Stimulated activated naive CD8-positive, alpha-beta T cell treated with anti-CD3 and anti-CD28 coated beads, Interleukin-15, Interleukin-2, amounts not matched to agents 100 ng/mL and 50 ng/mL, for 24 hours (primary cell): ENCODE results near the gene TMEM229A.
"Not testable (repeated sequence)": the region's sequence is repeated elsewhere in the genome, so short reads cannot be mapped to it uniquely, and the experiment has no call there.

Source experiments
- H3K27ac Mint-ChIP-seq: one replicate; pipeline ENCODE4 v1.8.0; 2021; ENCODE audit warnings: mild to moderate bottlenecking, mixed read lengths
- H3K27me3 Mint-ChIP-seq: one replicate; pipeline ENCODE4 v1.8.0; 2021; ENCODE audit warnings: mixed read lengths
- H3K36me3 Mint-ChIP-seq: one replicate; pipeline ENCODE4 v1.8.0; 2021; ENCODE audit warnings: low read depth, mixed read lengths
- H3K4me1 Mint-ChIP-seq: one replicate; pipeline ENCODE4 v1.8.0; 2021; ENCODE audit warnings: low read depth, mixed read lengths
- H3K4me3 Mint-ChIP-seq: one replicate; pipeline ENCODE4 v1.8.0; 2021; ENCODE audit warnings: mild to moderate bottlenecking, mixed read lengths
- H3K9me3 Mint-ChIP-seq: one replicate; pipeline ENCODE4 v1.8.0; 2021; ENCODE audit warnings: mixed read lengths

TMEM229A gene

DNA sequence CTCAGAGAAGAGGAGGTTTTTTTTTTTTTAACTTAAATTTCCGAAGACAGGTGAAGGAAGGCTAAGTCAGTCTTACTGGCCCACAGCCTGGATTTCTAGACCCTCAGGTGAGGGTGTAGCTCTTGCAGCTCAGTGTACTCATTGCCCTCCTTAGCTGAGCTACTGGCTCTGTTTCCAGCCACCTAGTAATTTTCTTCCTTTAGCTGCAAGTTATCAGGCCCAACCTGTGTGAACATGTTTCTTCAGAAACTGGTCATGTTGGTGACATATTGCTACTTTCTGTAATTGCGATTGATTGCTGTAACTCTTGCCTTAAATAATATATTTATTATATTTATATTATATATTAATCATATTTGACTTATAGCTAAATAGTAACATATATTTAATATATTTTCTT is 10.0 kb upstream of the TMEM229A start:
- no peak overlapping the region for H3K27ac Mint-ChIP-seq
- no peaks in the 10 kb centered on the region for H3K36me3 Mint-ChIP-seq
- H3K9me3 Mint-ChIP-seq = no peaks in the 10 kb centered on the region
- no peak overlapping the region for H3K4me3 Mint-ChIP-seq
- no peaks in the 10 kb centered on the region for H3K27me3 Mint-ChIP-seq
- H3K4me1 Mint-ChIP-seq = no peaks in the 10 kb centered on the region

DNA sequence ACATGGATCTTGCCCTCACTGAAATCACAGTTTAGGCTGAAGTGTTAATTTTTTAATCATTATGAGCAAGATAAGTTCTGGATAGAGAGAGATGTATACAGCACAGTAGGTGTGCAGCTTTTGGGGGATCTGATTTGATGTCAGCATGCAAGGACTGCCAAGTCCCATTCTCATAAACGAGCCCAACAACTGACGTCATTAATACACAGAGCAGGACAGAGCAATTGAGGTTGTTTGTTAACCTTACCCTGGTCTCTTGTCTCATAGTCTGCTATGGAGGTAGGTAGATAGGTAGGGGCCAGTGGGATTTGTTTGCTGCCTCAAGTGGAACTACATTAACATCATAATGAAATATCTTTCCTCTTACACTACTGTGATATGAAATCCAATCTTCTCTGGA is 8.6 kb upstream of the TMEM229A start:
- peaks cover 2% of the 10 kb centered on the region for H3K27me3 Mint-ChIP-seq
- no peaks in the 10 kb centered on the region for H3K9me3 Mint-ChIP-seq
- no peak overlapping the region for H3K27ac Mint-ChIP-seq
- H3K36me3 Mint-ChIP-seq = no peaks in the 10 kb centered on the region
- H3K4me3 Mint-ChIP-seq = no peak overlapping the region
- no peaks in the 10 kb centered on the region for H3K4me1 Mint-ChIP-seq

DNA sequence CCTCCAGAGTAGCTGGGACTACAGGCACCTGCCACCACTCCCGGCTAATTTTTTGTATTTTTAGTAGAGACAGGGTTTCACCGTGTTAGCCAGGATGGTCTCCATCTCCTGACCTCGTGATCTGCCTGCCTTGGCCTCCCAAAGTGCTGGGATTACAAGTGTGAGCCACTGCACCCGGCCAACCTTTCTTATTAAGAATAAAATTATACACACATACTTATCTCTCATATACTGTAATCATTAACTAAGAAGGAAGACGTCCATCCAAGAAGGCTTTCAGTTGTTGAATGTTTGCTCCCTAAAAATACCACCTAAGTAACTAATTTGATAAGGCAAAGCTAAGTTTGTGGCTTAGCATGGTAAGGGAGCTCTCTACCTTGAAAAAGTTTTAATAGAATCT is 5.0 kb upstream of the TMEM229A start:
- not testable (repeated sequence) for H3K4me3 Mint-ChIP-seq, H3K4me1 Mint-ChIP-seq, H3K9me3 Mint-ChIP-seq, H3K36me3 Mint-ChIP-seq, H3K27ac Mint-ChIP-seq
- H3K27me3 Mint-ChIP-seq = peaks cover 24% of the 10 kb centered on the region

DNA sequence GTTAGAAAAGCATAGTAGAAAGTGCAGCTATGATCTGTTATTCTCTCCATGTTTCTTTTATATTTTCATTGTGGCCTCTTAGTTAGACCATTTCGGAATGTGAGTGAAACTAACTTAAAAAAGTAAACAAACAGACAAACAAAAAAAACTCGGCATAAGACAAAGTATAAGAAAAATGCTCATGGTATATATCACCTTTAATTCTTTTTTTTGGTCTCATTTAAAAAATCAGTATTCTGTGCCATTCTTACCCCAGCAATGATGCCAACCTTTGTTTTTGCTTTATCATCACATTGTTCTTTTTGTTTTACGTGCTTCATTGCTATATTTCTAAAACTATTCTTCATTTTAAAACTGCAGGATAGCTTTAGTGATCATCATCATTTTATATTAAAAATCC is 2.8 kb upstream of the TMEM229A start:
- H3K4me3 Mint-ChIP-seq = no peak overlapping the region
- H3K36me3 Mint-ChIP-seq = no peaks in the 10 kb centered on the region
- H3K9me3 Mint-ChIP-seq = no peaks in the 10 kb centered on the region
- H3K27me3 Mint-ChIP-seq = peaks cover 41% of the 10 kb centered on the region
- H3K27ac Mint-ChIP-seq = no peak overlapping the region
- H3K4me1 Mint-ChIP-seq = peaks cover 4% of the 10 kb centered on the region

DNA sequence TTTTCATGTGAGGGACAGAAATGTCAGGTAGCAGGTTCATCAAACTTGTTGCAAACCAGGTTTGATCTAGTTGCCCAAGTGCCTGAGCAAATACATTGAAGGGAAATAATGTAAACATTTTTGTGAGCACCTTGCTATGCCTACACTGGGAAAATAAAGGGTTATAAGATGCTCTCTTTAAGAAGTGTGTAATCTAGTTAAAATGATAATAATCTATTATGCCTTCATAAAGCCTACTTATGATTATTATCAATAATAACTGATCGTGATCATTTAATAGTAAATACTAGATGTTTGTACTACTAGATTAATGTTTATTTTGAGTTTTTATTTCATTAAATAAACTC is 1.9 kb upstream of the TMEM229A start:
- H3K9me3 Mint-ChIP-seq = no peaks in the 10 kb centered on the region
- no peak overlapping the region for H3K4me3 Mint-ChIP-seq
- no peaks in the 10 kb centered on the region for H3K36me3 Mint-ChIP-seq
- H3K4me1 Mint-ChIP-seq = peaks cover 4% of the 10 kb centered on the region
- peaks cover 49% of the 10 kb centered on the region for H3K27me3 Mint-ChIP-seq
- no peak overlapping the region for H3K27ac Mint-ChIP-seq

DNA sequence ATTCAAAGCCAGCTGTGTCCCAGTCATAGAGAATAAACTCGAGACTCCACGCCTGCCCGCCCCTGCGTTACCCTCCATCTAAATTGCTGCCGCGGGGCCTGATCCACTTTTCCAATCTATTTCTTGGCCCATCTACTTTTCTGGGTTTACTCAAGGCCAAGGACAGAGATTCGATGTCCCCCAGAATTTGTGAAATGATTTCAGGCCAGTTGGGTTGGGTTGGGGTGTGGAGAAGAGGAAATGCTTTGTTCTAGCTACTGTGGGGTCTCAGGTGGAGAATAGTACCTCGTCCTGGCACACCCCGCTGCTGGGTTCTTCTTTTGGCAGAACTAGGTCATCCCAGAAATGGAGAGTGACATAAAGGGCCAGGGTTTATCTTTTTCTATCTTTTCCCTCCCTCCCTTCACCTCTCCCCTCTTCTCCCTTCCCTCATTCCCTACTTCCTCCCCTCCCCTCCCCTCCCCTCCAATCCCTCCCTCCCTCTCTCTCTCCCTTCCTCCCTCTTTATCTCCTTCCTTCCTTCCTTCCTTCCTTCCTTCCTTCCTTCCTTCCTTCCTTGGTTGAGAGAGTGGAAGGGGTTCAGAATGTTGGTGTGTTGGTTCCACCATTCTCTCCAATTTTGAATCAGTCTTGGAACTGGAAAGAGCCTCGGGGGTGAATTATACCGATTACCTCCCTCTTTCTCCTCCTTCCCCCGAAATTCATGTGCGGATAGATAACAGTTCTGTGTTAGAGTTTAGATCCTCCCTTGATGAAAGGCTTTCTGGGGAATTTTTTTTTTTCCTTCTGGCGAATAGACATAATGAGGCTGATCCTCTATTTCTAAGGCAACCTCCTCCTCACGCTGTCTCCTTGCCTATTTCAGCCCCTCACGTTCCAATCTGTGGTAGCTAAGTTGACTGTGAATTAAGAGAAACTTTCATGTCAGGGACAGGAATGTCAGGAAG is 1.2 kb upstream of the TMEM229A start:
- H3K36me3 Mint-ChIP-seq = no peaks in the 10 kb centered on the region
- H3K4me3 Mint-ChIP-seq = no peak overlapping the region
- H3K9me3 Mint-ChIP-seq = no peaks in the 10 kb centered on the region
- H3K4me1 Mint-ChIP-seq = peaks cover 4% of the 10 kb centered on the region
- H3K27ac Mint-ChIP-seq = peak overlapping the region; percentile 51
- H3K27me3 Mint-ChIP-seq = peaks cover 55% of the 10 kb centered on the region

DNA sequence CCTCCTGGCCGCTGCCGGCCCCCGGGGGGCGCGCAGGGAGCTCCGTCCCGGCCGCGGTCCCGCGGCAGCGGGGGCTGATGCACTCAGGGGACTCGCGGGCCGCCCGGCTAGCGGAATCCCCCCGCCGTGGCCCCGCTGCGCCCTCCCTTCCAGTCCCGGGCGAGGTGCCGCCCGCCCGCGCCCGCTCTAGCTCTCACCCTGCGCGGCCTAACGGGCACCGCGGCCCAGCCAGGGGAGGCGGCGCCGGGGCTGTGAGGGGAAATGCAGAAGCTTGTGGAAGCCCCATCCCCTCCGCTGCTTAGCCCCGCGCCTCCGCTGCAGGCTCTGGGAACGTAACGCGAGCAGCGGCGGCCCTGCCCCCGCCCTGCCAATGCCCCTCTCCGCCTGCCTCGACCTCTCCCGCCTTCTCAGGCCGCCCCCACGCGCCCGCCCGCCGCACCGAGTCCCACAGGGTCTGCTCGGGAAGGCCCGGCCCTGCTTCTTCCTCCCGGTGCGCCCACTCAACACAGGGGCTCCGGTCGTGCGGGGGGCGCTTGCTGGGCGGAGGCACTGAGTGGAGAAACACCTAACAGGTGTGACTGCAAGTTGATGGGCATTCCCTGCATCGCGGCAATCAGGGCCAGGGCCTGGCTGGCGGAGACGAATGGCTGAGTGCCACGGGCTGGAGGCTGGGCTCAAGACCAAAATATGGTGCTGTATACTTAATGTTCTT is 384 bp upstream of the TMEM229A start:
- Mint-ChIP-seq H3K9me3 (no peaks in the 10 kb centered on the region), H3K27ac (no peak overlapping the region), H3K4me3 (no peak overlapping the region), H3K27me3 (peaks cover 61% of the 10 kb centered on the region), H3K36me3 (no peaks in the 10 kb centered on the region), H3K4me1 (peaks cover 4% of the 10 kb centered on the region)

DNA sequence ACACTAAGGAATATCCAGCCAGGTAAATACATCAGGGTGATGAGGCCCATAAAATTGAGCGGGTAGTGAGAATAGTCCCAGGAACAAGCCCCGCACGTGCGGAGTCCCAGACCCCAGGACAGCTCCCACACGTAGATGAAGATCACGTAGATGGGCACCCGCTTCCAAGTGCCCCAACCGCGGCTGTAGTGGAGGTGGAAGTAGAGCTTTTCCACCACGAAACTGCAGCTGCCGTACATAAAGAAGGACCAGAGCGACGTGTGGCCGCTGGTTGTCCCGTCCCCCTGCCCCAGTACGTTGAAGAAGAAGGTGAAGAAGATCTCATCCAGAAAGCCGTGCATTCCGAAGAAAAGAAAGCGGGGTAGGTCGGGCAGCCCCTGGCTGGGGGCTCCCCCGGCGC is 948 bp downstream of the TMEM229A start:
- H3K4me1 Mint-ChIP-seq = peaks cover 4% of the 10 kb centered on the region
- H3K36me3 Mint-ChIP-seq = no peaks in the 10 kb centered on the region
- H3K4me3 Mint-ChIP-seq = peak overlapping the region; percentile 66
- H3K9me3 Mint-ChIP-seq = no peaks in the 10 kb centered on the region
- H3K27me3 Mint-ChIP-seq = peaks cover 61% of the 10 kb centered on the region
- no peak overlapping the region for H3K27ac Mint-ChIP-seq

DNA sequence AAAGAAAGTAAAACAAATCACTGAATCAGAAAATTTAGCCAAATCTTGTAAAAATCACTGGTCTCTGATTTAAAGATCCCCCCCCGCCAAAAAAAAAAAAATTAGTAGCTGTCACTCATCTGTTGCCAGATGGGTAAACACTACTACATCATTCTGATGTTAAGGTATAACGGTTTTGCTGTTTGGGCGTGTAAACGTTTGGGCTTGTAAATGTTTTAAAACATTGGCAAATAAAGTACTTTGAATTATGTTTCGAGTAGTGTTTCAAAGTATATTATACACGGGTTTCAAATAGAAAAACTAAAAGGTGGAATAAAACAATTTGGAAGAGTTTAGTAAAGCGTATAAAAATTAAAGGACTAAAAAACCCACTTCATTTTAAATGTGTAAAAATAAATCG is 1.5 kb downstream of the TMEM229A start:
- peaks cover 59% of the 10 kb centered on the region for H3K27me3 Mint-ChIP-seq
- no peaks in the 10 kb centered on the region for H3K36me3 Mint-ChIP-seq
- peaks cover 4% of the 10 kb centered on the region for H3K4me1 Mint-ChIP-seq
- no peaks in the 10 kb centered on the region for H3K9me3 Mint-ChIP-seq
- no peak overlapping the region for H3K4me3 Mint-ChIP-seq
- no peak overlapping the region for H3K27ac Mint-ChIP-seq

DNA sequence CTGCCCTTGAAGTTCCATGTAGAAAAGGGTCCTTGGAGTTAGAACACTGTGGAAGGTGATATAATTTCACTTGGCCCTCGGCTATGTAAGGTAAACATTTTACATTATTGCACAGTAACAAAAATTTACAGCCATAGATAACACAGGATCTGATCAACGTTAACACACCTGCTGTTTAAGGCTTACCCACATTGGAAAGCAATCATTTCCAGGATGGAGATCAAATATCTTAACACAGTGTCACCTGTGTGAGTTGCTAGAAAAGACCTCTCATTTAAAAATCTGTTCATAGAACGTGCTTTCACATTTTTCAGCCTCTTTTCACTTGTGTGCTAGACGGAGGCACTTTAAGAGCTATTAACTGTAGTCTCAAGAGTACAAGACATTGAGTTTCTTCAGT is 1.9 kb downstream of the TMEM229A start:
- Mint-ChIP-seq H3K9me3 (no peaks in the 10 kb centered on the region), H3K27ac (no peak overlapping the region), H3K27me3 (peaks cover 55% of the 10 kb centered on the region), H3K4me3 (no peak overlapping the region), H3K36me3 (no peaks in the 10 kb centered on the region), H3K4me1 (peaks cover 4% of the 10 kb centered on the region)

DNA sequence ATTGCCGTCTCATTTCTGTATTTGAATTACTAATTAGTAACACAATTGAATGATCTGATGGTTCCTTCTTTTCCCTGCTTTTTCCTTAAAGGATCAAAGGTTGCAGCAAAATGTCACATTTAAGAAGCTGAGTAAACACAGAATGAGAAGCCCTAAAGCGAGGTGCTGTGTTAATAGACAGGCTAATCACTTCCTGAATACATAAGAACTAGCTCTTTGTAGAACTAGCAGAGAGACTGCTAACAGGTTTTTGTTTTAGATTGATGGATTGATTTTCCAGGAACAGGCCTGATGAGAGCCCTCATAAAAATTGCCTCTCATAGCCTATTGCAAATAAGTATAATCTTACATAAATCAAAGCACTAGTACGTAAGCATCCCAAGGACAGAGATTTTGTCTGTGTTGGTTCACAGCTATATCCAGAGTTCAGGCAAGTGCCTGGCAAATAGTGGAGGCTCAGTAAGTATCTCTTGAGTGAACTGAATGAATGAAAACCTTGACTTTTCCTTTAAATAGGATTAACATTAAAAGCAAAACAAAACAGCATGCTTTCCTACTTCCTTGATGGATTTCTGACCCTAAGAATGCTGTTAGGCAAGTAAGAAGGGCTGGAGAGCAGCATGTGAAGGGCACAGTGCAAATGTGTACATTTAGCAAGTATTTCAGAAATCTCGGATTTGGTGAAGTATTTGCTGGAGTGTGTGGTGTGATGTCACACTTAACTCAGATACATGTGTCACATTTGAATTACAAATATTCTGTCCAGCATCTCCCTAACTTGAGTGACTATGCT is 3.3 kb downstream of the TMEM229A start:
- Mint-ChIP-seq H3K4me1 (peaks cover 4% of the 10 kb centered on the region), H3K27ac (no peak overlapping the region), H3K27me3 (peaks cover 49% of the 10 kb centered on the region), H3K4me3 (no peak overlapping the region), H3K36me3 (no peaks in the 10 kb centered on the region), H3K9me3 (no peaks in the 10 kb centered on the region)

DNA sequence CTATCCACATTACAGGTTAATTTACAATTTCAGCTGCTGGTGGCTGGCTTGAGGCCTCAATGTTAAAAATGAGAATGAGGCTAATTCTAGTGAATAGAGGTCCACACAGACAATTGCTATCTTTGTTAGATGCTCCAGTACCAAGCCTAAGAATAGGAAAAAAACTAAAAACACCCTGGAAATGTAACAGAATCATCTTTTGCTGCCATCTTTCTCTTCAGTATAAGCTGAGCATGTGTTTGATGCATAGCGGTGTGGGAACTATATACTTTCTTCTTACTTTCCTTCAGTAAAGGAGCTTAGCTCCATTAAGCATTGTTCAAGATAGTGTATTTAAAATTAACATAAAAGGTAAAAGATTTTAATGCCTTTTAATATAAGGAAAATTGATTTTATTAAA is 5.6 kb downstream of the TMEM229A start:
- peaks cover 4% of the 10 kb centered on the region for H3K4me1 Mint-ChIP-seq
- peaks cover 5% of the 10 kb centered on the region for H3K9me3 Mint-ChIP-seq
- no peak overlapping the region for H3K27ac Mint-ChIP-seq
- H3K4me3 Mint-ChIP-seq = no peak overlapping the region
- H3K27me3 Mint-ChIP-seq = peaks cover 37% of the 10 kb centered on the region
- no peaks in the 10 kb centered on the region for H3K36me3 Mint-ChIP-seq

DNA sequence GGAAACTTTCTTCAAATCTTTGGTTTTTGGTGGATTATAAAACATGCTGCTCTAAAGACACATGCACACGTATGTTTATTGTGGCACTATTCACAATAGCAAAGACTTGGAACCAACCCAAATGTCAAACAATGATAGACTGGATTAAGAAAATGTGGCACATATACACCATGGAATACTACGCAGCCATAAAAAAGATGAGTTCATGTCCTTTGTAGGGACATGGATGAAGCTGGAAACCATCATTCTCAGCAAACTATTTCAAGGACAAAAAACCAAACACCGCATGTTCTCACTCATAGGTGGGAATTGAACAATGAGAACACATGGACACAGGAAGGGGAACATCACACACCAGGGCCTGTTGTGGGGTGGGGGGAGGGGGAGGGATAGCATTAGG is 8.5 kb downstream of the TMEM229A start:
- not testable (repeated sequence) for H3K4me3 Mint-ChIP-seq, H3K4me1 Mint-ChIP-seq

DNA sequence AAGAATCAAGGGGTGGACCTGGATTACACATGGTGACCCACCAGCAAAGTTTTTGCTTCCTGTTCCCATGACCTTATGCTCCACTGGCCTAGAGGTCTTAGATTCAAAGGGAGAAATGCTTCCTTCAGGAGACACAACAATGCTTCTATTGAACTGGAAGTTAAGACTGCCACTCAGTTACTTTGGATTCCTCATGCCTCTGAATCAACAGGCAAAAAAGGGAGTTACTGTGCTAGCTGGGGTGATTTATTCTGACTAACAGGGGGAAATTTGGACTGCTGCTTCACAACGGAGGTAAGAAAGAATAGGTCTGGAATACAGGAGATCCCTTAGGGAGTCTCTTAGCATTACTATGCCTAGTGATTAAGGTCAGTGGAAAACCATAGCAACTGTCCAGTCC is 10.3 kb downstream of the TMEM229A start:
- Mint-ChIP-seq H3K27me3 (peaks cover 6% of the 10 kb centered on the region), H3K4me1 (no peaks in the 10 kb centered on the region), H3K27ac (no peak overlapping the region), H3K4me3 (no peak overlapping the region), H3K36me3 (no peaks in the 10 kb centered on the region), H3K9me3 (peaks cover 11% of the 10 kb centered on the region)

More for the DNA sequence above, 8.5 kb downstream of the TMEM229A start:
- not testable (repeated sequence) for H3K27ac Mint-ChIP-seq, H3K36me3 Mint-ChIP-seq
- H3K27me3 Mint-ChIP-seq = peaks cover 13% of the 10 kb centered on the region
- peaks cover 11% of the 10 kb centered on the region for H3K9me3 Mint-ChIP-seq

DNA sequence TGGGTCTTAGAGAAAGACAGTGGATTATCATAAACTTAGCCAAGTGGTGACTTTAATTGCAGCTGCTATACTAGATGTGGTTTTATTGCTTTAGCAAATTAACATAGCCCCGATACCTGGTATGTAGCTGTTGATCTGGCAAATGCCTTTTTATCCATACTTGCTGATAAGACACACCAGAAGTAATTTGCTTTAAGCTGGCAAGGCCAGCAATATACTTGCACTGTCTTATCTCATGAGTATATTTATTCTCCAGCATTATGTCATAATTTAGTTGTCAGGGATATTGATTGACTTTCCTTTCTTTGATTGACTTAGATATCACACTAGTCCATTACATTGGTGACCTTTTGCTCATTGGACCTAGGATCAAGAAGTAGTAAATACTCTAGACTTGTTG is 12.8 kb downstream of the TMEM229A start:
- Mint-ChIP-seq H3K4me3 (no peak overlapping the region), H3K36me3 (no peaks in the 10 kb centered on the region), H3K9me3 (peaks cover 11% of the 10 kb centered on the region), H3K27ac (no peak overlapping the region), H3K27me3 (peaks cover 6% of the 10 kb centered on the region), H3K4me1 (no peaks in the 10 kb centered on the region)
